ENCODE measurements around the gene RAB3IP.

Gene RAB3IP

GRCh38 chr12:69738351-69739286 lies at the start of gene RAB3IP:
TSS of gene RAB3IP (plus strand) at chr12:69738860. CDS start at chr12:69755409, 16,549 bp downstream.
- H3K36me3 ChIP-seq (ENCODE audit: control insufficient read depth, low read depth, low read length): no peaks in the 10 kb centered on the region
- peak within 1 kb of the TSS; percentile 80 for H3K4me3 ChIP-seq (ENCODE audit: low read length)
- peak within 1 kb of the TSS; percentile 62 for H3K9ac ChIP-seq (ENCODE audit: low read length)
- no peaks in the 10 kb centered on the region for H3K4me1 ChIP-seq (ENCODE audit: control insufficient read depth, low read depth, low read length)
- H3K27ac ChIP-seq (ENCODE audit: low read length): no peak within 1 kb of the TSS
- peaks cover 44% of the 10 kb centered on the region for H3K27me3 ChIP-seq (ENCODE audit: control insufficient read depth, insufficient read depth, low read length)
- H3K9me3 ChIP-seq (ENCODE audit: control insufficient read depth, low read depth, low read length): no peaks in the 10 kb centered on the region

- Histone ChIP-seq H3K4me1 (ENCODE audit: control insufficient read depth, low read depth, low read length) (peaks cover 24% of the 10 kb centered on the region), H3K36me3 (ENCODE audit: control insufficient read depth, low read depth, low read length) (no peaks in the 10 kb centered on the region), H3K4me3 (ENCODE audit: low read length) (no peak overlapping the region), H3K9ac (ENCODE audit: low read length) (no peak overlapping the region), H3K9me3 (ENCODE audit: control insufficient read depth, low read depth, low read length) (no peaks in the 10 kb centered on the region), H3K27me3 (ENCODE audit: control insufficient read depth, insufficient read depth, low read length) (no peaks in the 10 kb centered on the region), H3K27ac (ENCODE audit: low read length) (no peak overlapping the region)
Observed at GRCh38 chr12:69689638-69690037, 49.0 kb upstream of the RAB3IP start.

- Histone ChIP-seq H3K27me3 (ENCODE audit: control insufficient read depth, insufficient read depth, low read length) (no peaks in the 10 kb centered on the region), H3K27ac (ENCODE audit: low read length) (no peak overlapping the region), H3K4me1 (ENCODE audit: control insufficient read depth, low read depth, low read length) (peaks cover 11% of the 10 kb centered on the region), H3K9ac (ENCODE audit: low read length) (no peak overlapping the region), H3K4me3 (ENCODE audit: low read length) (no peak overlapping the region), H3K36me3 (ENCODE audit: control insufficient read depth, low read depth, low read length) (no peaks in the 10 kb centered on the region), H3K9me3 (ENCODE audit: control insufficient read depth, low read depth, low read length) (no peaks in the 10 kb centered on the region)
Observed at GRCh38 chr12:69694123-69694522, 44.5 kb upstream of the RAB3IP start.

- H3K9ac ChIP-seq (ENCODE audit: low read length): no peak overlapping the region
- no peaks in the 10 kb centered on the region for H3K9me3 ChIP-seq (ENCODE audit: control insufficient read depth, low read depth, low read length)
- no peaks in the 10 kb centered on the region for H3K4me1 ChIP-seq (ENCODE audit: control insufficient read depth, low read depth, low read length)
- no peaks in the 10 kb centered on the region for H3K27me3 ChIP-seq (ENCODE audit: control insufficient read depth, insufficient read depth, low read length)
- H3K4me3 ChIP-seq (ENCODE audit: low read length): no peak overlapping the region
- no peak overlapping the region for H3K27ac ChIP-seq (ENCODE audit: low read length)
- no peaks in the 10 kb centered on the region for H3K36me3 ChIP-seq (ENCODE audit: control insufficient read depth, low read depth, low read length)
Observed at GRCh38 chr12:69698054-69698453, 40.6 kb upstream of the RAB3IP start.

GRCh38 chr12:69698769-69699540 lies 39.7 kb upstream of the RAB3IP start, which contains the start of gene BEST3:
TSS of gene BEST3 (minus strand) at chr12:69699303. CDS start at chr12:69697798, 1,505 bp downstream.
- no peak within 1 kb of the TSS for H3K9ac ChIP-seq (ENCODE audit: low read length)

GRCh38 chr12:69701826-69702225 lies 36.8 kb upstream of the RAB3IP start:
- H3K36me3 ChIP-seq (ENCODE audit: control insufficient read depth, low read depth, low read length): no peaks in the 10 kb centered on the region
- no peaks in the 10 kb centered on the region for H3K4me1 ChIP-seq (ENCODE audit: control insufficient read depth, low read depth, low read length)
- H3K27ac ChIP-seq (ENCODE audit: low read length): no peak overlapping the region
- no peak overlapping the region for H3K4me3 ChIP-seq (ENCODE audit: low read length)
- no peak overlapping the region for H3K9ac ChIP-seq (ENCODE audit: low read length)
- H3K27me3 ChIP-seq (ENCODE audit: control insufficient read depth, insufficient read depth, low read length): no peaks in the 10 kb centered on the region
- no peaks in the 10 kb centered on the region for H3K9me3 ChIP-seq (ENCODE audit: control insufficient read depth, low read depth, low read length)

More at GRCh38 chr12:69698769-69699540, 39.7 kb upstream of the RAB3IP start, which contains the start of gene BEST3:
- no peaks in the 10 kb centered on the region for H3K27me3 ChIP-seq (ENCODE audit: control insufficient read depth, insufficient read depth, low read length)
- H3K9me3 ChIP-seq (ENCODE audit: control insufficient read depth, low read depth, low read length): no peaks in the 10 kb centered on the region
- no peak within 1 kb of the TSS for H3K27ac ChIP-seq (ENCODE audit: low read length)
- H3K4me3 ChIP-seq (ENCODE audit: low read length): no peak within 1 kb of the TSS
- no peaks in the 10 kb centered on the region for H3K4me1 ChIP-seq (ENCODE audit: control insufficient read depth, low read depth, low read length)
- H3K36me3 ChIP-seq (ENCODE audit: control insufficient read depth, low read depth, low read length): no peaks in the 10 kb centered on the region

- no peak overlapping the region for H3K9ac ChIP-seq (ENCODE audit: low read length)
- H3K9me3 ChIP-seq (ENCODE audit: control insufficient read depth, low read depth, low read length): no peaks in the 10 kb centered on the region
- no peaks in the 10 kb centered on the region for H3K36me3 ChIP-seq (ENCODE audit: control insufficient read depth, low read depth, low read length)
- no peak overlapping the region for H3K27ac ChIP-seq (ENCODE audit: low read length)
- H3K4me3 ChIP-seq (ENCODE audit: low read length): no peak overlapping the region
- no peaks in the 10 kb centered on the region for H3K27me3 ChIP-seq (ENCODE audit: control insufficient read depth, insufficient read depth, low read length)
- H3K4me1 ChIP-seq (ENCODE audit: control insufficient read depth, low read depth, low read length): no peaks in the 10 kb centered on the region
Observed at GRCh38 chr12:69703146-69703642, 35.5 kb upstream of the RAB3IP start.

- Histone ChIP-seq H3K4me1 (ENCODE audit: control insufficient read depth, low read depth, low read length) (no peaks in the 10 kb centered on the region), H3K27me3 (ENCODE audit: control insufficient read depth, insufficient read depth, low read length) (no peaks in the 10 kb centered on the region), H3K9ac (ENCODE audit: low read length) (no peak overlapping the region), H3K36me3 (ENCODE audit: control insufficient read depth, low read depth, low read length) (no peaks in the 10 kb centered on the region), H3K27ac (ENCODE audit: low read length) (no peak overlapping the region), H3K9me3 (ENCODE audit: control insufficient read depth, low read depth, low read length) (no peaks in the 10 kb centered on the region), H3K4me3 (ENCODE audit: low read length) (no peak overlapping the region)
Observed at GRCh38 chr12:69704357-69704756, 34.3 kb upstream of the RAB3IP start.

- Histone ChIP-seq H3K4me3 (ENCODE audit: low read length) (no peak overlapping the region), H3K27me3 (ENCODE audit: control insufficient read depth, insufficient read depth, low read length) (no peaks in the 10 kb centered on the region), H3K36me3 (ENCODE audit: control insufficient read depth, low read depth, low read length) (no peaks in the 10 kb centered on the region), H3K9ac (ENCODE audit: low read length) (no peak overlapping the region), H3K4me1 (ENCODE audit: control insufficient read depth, low read depth, low read length) (no peaks in the 10 kb centered on the region), H3K27ac (ENCODE audit: low read length) (no peak overlapping the region), H3K9me3 (ENCODE audit: control insufficient read depth, low read depth, low read length) (no peaks in the 10 kb centered on the region)
Observed at GRCh38 chr12:69708649-69709048, 30.0 kb upstream of the RAB3IP start.

GRCh38 chr12:69712826-69713225 lies 25.8 kb upstream of the RAB3IP start:
- Histone ChIP-seq H3K36me3 (ENCODE audit: control insufficient read depth, low read depth, low read length) (no peaks in the 10 kb centered on the region), H3K4me3 (ENCODE audit: low read length) (no peak overlapping the region), H3K27ac (ENCODE audit: low read length) (no peak overlapping the region), H3K9me3 (ENCODE audit: control insufficient read depth, low read depth, low read length) (no peaks in the 10 kb centered on the region), H3K27me3 (ENCODE audit: control insufficient read depth, insufficient read depth, low read length) (no peaks in the 10 kb centered on the region), H3K9ac (ENCODE audit: low read length) (no peak overlapping the region), H3K4me1 (ENCODE audit: control insufficient read depth, low read depth, low read length) (no peaks in the 10 kb centered on the region)

- Histone ChIP-seq H3K27ac (ENCODE audit: low read length) (no peak overlapping the region), H3K9me3 (ENCODE audit: control insufficient read depth, low read depth, low read length) (no peaks in the 10 kb centered on the region), H3K4me1 (ENCODE audit: control insufficient read depth, low read depth, low read length) (no peaks in the 10 kb centered on the region), H3K9ac (ENCODE audit: low read length) (no peak overlapping the region), H3K4me3 (ENCODE audit: low read length) (no peak overlapping the region), H3K36me3 (ENCODE audit: control insufficient read depth, low read depth, low read length) (no peaks in the 10 kb centered on the region), H3K27me3 (ENCODE audit: control insufficient read depth, insufficient read depth, low read length) (no peaks in the 10 kb centered on the region)
Observed at GRCh38 chr12:69714542-69714941, 24.1 kb upstream of the RAB3IP start.

Data from iPS-18a (cell line).